Stimulated activated CD8-positive, alpha-beta memory T cell treated with anti-CD3 and anti-CD28 coated beads, Interleukin-4, amount 100 ng/mL, for 1 hour (primary cell): ENCODE data around the gene MAN1A1.

Source experiments
- DNase-seq, 2 donors: peaks; one replicate each; pipeline ENCODE4 v3.0.0-alpha.2; 2020; ENCODE audit warnings: low read depth in 2 of 2, low spot score in 1 of 2

The MAN1A1 gene

DNA sequence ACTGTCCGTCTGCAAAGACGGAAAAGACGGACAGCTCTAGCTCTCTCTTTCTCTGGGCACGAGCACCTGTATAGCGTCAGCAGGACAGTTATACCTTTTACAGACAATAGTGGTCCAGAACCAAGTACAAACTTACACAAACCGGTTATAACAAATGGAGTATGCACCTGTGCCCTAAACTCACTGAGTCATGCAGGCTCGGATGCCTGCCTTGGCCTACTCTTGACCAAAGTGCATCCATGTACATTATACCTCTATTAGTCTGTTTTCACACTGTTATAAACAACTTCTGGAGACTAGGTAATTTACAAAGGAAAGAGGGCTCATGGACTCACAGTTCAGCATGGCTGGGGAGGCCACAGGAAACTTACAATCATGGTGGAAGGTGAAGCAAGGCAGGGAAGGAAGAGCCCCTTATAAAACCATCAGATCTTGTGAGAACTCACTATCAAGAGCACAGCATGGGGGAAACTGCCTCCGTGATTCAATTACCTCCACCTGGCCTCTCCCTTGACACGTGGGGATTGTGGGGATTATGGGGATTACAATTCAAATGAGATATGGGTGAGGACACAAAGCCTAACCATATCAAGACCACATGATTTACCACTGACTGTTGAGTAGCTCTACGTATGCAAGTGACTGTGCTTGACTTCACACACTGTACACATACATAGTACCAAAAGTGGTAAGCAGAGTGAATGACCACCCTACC is 23.1 kb downstream of the MAN1A1 start:
- DNase-seq, result no peak

DNA sequence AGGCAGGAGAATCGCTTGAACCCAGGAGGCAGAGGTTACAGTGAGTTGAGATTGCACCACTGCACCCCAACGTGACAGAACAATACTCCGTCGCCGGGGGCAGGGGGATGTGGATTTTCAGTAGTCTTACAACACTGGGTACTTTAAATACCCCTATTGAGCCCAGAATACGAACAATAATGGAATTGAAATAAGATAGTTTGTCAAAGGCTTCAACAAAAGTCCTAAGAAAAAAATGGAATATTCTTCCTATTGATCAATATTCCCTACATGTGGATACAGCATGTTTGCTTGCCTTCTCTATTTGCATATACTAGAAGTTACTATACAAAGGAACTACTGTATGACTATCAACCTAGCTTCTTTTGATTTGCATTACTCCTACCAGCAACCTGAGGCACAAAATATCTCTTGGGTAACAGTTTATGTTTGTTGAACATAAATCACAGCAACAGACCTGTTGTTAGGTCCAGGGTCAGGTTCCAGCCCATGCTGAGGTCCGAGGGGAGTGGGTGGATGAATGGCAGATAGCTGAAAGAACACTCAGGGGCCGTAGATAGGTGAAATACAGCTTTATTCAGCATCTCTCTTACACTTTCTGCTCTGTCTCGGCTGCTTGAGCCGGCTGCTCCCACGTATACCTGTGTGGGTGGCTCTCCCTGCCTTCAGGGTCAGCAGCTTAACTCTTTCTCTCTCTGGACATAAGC is 23.8 kb downstream of the MAN1A1 start:
- DNase-seq, result no peak

DNA sequence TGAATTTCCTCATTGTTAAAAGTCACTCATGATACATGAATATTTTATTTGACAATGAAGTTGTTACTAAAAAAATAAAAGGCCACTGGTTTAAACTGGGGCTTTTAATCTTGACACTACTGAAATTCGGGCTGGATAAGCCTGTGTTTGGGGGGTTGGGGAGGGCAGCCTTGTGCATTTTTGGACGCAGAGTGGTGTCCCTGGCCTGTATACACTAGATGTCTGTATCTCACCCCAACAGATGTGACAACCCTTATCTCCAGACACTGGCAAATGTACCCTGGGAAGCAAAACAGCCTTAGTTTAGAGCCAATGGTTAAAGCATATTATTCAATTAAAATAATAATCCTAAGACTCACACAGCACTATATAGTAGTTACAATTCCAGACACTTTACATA is 24.8 kb downstream of the MAN1A1 start:
- DNase-seq, result no peak

DNA sequence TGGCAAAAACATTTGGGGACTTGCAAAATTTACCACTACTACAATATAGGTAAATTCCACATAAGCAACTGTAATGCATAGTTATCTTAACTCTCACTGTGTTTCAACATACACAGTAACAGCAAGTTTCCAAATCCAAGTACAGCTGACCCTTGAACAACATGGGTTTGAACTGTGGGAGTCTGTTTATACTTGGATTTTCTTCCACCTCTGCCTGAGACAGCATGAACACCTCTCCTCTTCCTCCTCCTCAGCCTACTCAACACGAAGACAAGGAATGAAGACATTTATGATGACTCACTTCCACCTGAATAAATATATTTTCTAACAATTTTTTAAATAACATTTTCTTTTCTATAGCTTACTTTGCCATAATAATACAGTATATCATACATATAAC is 25.6 kb downstream of the MAN1A1 start:
- no peak for DNase-seq

DNA sequence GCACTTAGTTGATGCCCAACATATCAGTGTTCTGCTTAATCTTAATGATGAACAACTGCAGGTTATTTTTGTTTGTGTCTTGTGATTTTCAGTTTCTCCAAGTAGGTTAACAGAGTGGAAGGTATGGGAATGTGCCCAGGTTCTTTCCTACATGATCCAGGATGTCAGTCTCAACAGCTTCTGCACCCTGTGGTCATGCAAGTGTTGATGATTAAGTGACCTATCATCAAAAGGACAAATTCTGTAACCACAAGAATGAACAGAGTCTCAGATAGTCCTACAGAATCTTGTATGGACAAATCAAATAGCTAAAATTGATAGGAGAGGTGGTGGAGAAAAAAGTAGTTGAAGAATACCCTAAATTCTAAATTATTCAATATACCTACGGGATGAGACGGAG is 26.1 kb downstream of the MAN1A1 start:
- DNase-seq, result no peak

DNA sequence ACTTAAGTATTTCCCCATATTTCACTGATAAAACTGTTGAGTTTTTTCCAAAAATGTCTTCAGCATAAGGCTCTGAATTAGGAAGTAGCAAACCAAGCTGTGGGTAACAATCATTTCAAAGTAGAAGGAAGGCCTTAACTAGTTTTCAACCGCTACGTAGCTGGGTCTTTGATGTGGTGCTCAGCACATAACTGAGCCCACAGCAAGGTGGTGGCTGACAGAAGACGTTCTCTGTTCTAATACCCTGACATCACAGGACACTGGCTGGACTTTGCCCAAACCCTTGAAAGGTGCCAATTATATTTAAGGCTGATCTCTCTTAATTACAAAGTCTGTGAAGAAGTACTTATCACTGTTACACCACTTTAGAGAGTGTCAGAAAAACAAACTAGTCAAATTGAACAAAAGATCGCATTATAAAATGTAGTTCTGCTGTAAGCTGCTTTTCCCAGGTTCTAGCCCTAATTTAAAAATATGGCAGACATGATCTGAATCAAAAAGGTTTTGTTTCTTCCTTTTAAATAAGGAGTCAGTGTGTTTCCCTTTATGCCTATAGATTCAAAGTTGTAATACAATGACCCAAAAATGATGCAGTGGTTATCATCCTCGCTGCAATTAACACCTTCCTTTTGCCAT is 26.7 kb downstream of the MAN1A1 start:
- DNase-seq, result no peak

DNA sequence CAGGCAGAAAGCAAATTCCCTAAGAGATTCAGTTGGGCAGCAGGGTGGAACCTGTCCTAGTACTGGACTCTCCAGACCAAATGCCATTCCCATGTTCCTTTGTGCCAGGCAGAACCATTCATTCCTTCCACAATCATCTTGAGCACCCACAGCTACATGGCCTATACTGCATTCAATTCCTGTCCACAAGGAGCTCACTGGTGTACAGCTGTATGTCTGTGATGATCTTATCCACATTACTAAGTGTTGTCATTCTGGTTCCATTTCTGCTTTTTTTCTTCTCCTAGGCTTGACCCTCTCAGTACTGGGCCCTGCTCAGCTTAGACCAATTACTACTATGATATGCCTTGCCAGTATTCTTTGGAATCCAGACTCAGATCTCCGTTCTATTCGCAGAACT is 27.5 kb downstream of the MAN1A1 start:
- no peak for DNase-seq

DNA sequence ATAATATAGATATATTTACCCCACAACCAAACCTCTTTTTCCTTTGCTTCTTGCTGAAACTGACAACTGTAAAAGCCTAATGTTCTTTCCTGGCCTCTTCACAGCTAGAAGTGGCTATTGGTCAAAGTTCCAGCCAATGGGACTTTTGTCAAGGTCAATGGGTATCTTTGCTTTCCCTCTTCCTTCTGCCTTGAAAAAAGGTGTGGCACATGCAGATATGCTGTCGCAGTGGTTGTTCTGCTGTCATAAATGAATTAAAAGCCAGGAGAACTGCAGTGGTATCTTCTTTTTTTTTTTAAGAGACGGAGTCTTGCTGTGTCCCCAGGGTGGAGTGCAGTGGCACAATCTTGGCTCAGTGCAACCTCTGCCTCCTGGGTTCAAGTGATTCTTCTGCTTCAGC is 29.9 kb downstream of the MAN1A1 start:
- no peak for DNase-seq

DNA sequence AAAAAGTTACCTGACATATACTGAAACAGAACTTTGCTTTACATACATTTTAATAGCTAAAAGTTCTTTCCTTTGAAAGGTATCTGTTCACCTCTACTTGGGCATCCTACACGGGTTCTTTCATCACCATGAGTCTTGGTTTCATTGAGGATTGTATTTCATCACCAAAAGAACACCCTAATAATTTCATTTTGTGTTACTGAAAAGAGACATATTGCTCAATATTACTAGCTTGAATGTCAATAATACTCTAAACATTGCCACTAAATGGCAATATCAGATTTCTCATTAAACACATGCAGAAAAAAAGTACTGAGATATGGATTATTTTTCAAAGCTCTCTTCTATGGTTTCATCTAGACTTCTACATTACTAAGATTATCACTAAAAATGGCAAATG is 30.8 kb downstream of the MAN1A1 start:
- no peak for DNase-seq

DNA sequence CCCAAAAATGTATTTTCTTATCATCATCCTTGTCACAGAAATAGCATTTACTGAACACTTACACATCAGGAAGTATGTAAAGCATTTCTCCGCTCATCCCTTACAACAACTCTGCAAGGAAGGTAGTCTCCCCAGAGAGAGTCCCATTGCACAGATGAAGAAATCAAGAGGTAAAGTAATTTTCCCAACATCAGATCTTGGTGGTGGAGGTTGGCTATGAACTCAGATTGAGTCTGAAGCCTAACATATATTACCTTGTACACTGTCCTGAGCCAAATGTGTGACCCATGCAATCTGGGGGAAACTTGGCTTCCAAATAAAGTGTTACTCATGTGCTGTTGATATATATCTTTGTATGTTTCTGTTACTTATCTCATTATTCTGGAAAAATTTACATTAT is 31.4 kb downstream of the MAN1A1 start:
- DNase-seq, result no peak

DNA sequence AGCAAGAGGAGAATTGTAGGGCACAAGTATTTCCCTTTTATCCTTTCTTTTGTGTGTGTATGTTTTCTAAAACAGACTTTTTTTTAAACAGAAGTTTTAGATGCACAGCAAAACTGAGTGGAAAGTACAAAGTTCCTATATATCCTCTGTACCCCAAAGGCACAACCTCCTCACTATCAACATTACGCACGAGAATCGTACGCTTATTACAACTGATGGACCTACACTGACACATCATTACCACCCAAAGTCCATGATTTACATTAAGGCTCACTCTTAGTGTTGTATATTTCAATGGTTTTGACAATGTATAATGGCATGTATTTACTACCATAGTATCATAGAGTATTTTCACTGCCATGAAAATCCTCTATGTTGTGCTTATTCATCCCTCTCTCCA is 32.6 kb downstream of the MAN1A1 start:
- no peak for DNase-seq

DNA sequence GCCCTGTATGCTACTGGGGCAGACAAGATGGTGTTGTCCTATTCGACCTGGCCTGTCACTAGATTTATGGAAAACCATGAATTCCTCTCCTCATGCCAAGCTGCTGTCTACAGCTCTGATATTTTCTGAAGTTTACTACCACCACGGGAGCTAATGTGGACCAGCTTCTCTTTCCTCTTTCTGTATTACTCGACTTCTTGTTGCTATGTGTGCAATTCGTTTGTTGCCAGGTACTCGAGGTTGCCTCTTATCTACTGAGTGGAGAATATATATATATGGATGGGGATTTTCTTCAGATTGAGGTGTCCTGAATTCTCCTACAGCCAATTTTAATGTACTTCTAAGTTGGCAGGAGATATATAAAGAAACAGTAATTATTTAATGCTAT is 34.7 kb downstream of the MAN1A1 start:
- no peak for DNase-seq

DNA sequence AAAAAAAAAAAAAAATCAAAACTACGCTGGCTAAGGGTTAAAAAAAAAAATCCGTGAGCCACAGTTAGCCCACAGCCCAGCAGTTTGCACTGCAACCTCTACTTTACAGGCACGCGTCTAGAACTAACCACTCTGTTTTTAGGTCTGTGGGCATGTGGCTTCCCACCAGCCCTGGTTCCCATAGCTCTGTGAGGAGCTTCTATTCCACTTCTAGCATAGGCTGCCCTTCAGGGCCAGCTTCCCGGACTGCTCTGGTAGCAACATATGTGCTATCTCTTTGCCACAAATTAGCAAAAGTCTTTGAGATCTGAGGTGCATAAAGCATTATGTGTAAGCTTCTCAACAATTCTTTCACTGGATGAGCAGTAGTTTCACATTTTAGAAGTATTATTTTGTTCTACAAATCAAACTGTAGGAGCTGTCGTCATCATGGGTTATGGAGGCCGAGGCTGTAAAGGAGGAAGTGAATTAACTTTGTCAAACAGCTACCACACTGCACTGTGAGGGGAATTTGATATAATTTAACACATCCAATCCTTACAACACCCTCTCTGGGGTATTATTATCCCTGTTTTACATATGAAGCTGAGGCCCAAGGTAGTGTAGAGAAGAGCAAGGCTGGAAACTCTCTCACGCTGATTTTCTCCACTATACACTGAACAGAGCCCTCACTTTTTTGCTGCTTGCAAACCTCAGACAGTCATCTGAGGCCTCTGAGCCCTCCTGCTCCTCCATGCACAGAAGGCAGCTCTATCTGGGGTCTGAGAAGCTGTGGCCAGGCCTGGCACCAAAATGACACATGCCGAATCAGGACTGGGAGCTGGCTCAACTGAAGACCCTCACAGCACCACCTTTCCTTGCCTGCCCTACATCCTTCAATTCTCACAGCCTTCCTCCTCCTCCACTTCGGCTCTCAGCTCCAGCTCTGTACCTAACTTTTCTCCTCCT is 35.4 kb downstream of the MAN1A1 start:
- no peak for DNase-seq

DNA sequence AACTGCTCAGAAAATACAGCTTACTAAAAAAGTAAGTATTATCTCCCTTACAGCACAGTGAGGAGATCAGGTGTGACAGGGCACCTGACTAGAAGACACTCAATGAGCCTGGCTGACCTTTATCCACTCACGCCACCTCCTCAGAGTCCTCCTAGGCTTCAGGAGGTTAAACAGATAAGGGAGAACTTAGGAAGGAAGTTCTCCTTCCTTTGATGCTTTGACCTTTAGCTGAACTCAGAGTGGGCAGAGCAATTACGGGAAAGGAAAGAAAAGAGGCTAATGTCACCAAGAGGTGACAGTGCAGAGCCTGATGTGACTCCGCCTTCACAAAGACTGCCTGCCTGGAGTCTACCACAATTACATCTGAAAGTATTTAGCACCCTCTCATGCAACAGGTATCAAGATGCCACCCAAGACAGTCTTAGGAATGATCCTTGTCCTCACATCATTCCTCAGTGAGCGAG is 36.7 kb downstream of the MAN1A1 start:
- DNase-seq, result no peak

DNA sequence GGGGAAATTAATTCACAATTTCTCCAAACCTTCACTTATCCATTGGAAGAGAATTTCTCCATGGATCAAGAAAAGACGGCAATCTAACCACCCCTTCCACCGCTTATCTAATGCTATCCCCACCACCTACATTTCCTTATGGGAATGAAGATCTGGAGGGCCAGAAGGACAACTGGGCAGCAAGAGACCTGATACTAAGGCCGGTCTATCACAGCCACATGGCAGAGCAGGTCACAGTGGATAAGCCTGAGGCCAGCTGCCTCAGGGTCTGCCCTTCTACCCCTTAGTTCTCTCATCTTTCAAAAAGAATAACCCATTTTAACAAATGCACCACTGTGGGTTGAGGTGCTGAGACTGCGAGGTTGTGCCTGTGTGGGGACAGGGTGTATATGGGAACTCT is 37.1 kb downstream of the MAN1A1 start:
- no peak for DNase-seq

DNA sequence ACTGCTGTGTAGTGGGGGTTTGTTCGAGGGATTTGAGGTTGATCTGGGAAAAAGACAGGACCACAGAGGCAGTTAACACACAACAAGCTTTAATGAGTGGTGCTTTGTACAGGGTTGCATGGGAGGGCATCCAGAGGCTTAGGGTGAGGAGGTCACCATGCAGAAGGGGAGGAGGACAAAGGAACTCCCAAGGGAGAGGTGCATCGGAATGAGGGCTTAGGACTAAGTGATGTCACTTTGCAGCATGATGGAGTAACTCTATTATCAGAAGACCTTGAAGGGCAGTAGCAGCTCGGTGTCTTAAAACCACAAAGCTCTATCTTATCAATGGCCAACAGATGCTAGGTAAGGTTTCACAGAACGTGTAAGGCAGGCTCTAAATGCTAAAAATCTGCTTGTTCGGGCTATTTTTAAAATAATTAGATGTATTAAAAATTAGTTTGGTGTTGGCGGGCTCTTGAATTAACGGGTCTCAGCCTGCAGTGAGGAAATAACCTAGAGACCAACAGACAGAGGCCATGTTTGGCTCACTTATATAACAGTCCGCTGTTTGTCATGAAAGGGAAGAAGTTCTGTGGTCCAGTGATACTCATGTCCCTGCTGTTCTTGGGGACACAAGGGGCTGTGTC is 37.9 kb downstream of the MAN1A1 start:
- no peak for DNase-seq

DNA sequence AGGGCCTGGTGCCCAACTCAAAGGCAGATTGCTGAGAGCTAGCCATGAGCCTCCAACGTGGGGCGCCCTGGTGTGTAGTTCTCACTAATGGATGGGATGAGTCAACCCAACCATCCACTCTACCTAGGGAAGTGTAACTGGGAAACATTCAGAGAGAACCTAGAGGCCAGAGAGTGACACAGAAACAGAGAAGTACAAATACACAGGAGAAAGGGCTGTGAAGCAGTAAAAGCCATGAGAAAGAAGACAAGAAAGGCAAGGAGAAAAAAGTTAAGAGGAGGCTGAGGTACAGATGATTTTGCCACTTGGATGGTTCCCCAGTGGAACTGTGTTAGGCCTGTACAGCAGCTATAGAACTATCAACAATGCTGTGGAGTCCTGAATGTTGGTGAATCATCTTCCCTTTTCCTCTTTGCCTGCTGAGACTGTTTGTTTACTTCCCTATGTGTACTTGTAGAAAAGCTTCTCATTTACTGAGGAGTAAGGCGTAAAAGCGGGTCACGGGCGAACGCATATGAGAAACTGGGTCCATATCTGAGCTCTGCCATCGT is 39.0 kb downstream of the MAN1A1 start:
- no peak for DNase-seq

DNA sequence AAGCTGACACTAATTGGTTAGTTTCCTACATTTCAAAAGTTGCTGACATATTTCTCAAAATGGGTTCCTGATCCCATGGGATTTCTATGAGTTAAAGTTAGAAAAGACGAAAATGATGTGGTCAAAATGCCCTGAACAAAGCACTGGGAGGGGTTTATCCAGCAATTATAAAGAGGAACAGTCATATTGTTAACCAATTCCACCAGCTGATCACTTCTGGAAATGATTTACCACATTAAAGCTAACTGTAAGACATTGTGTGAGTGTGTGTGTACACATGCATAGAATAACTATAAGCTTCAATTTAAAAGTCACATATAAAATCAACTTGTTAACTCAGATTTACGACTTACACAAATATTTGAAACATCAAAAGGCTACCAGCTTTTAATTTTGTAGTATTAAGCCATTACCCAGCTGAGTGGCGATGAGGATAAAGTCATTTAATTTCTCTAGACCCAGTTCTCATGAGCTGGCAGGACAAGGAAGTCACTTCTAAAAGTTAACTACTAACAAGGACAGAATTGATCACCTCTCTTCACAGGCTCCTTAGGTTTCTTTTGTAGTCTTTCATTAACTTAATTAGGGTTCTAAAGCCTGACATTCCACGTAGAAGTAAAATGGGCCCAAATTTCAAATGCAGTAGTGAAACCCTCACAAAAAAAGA is 40.4 kb downstream of the MAN1A1 start:
- no peak for DNase-seq

DNA sequence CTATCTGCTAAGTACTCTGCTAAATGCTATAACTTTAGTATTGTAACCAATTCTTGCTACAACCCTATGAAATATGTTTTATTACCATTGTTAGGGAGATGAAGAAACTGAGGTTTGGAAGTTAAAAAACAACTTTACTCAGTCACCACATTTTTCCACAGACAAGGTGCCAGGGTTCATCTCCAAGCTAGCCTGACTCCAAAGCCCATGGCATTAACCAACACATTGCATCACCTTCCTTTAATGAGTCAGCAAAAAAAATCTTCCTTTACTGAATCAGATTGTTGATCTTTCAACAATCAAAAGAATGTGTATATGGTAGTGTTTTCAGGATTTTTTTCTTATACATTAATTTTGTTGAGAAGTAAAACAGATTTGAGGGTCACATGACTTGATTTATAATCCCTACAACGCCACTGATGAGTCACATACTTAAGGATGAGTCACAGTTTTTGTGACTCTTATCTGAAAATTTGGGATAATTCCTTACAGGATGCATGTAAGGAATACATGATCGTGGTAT is 41.5 kb downstream of the MAN1A1 start:
- DNase-seq, result no peak

DNA sequence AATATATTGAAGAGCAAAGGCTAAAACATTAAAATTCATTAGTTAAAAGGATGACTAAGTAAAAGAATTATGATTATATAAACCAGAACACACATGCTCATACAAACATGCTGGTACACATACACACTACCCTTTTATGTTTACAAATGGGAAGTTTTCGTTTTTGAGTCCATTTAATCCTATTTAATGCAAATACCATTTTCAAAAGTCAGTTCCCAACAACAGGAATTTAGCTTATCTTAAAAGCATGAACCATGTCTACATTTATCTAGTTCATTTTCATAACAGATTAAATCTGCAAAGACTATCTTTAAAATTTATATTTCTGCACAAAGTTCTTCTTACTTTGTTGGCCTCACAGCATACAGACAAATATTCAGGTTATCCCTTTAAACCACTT is 42.5 kb downstream of the MAN1A1 start:
- DNase-seq, result no peak
